Parathyroid adenoma (tissue), 2 donors: Measurements from ENCODE around the gene FAM219A.

Source experiments
- H2AFZ ChIP-seq: fragments of 300-600 bp; sonication (generic); one replicate; pipeline ENCODE4 v1.7.0; 2017; ENCODE audit warnings: antibody characterized with exemption, mild to moderate bottlenecking
- H3K27ac ChIP-seq: fragments of 300-600 bp; sonication (generic); one replicate; pipeline ENCODE4 v1.7.0; 2017
- H3K27me3 ChIP-seq: fragments of 300-600 bp; sonication (generic); one replicate; pipeline ENCODE4 v1.7.0; 2017; ENCODE audit warnings: low read length; ENCODE audit not compliant: control insufficient read depth, insufficient read depth
- H3K36me3 ChIP-seq: fragments of 300-600 bp; sonication (generic); one replicate; pipeline ENCODE4 v1.7.0; 2017; ENCODE audit warnings: low read length; ENCODE audit not compliant: control insufficient read depth, insufficient read depth
- H3K4me1 ChIP-seq: fragments of 300-600 bp; sonication (generic); one replicate; pipeline ENCODE4 v1.7.0; 2017; ENCODE audit warnings: control low read depth
- H3K4me2 ChIP-seq: fragments of 300-600 bp; sonication (generic); one replicate; pipeline ENCODE4 v1.7.0; 2017; ENCODE audit warnings: low read length
- H3K4me3 ChIP-seq: fragments of 300-600 bp; sonication (generic); one replicate; pipeline ENCODE4 v1.7.0; 2017; ENCODE audit warnings: low read depth, low read length
- H3K79me2 ChIP-seq: fragments of 300-600 bp; sonication (generic); one replicate; pipeline ENCODE4 v1.7.0; 2017; ENCODE audit warnings: control low read depth
- H3K9ac ChIP-seq: fragments of 300-600 bp; sonication (generic); one replicate; pipeline ENCODE4 v1.7.0; 2017; ENCODE audit warnings: mild to moderate bottlenecking
- H3K9me3 ChIP-seq: fragments of 300-600 bp; sonication (generic); one replicate; pipeline ENCODE4 v1.7.0; 2017; ENCODE audit warnings: low read length; ENCODE audit not compliant: control insufficient read depth
- TF ChIP-seq, protein P1 (sequence below): fragments of 300-600 bp; sonication (generic); IDR thresholded peaks from one replicate; pipeline ENCODE4 v1.7.0; 2017; ENCODE audit warnings: antibody characterized with exemption, mild to moderate bottlenecking
- donor health status: primary hyperparathyroidism.

The FAM219A gene

GRCh38 chr9:34457266-34458012, 931 bp downstream of the FAM219A start:
- no peaks in the 10 kb centered on the region for H3K27me3 ChIP-seq
- peak overlapping the region; percentile 24 for H3K27ac ChIP-seq
- H3K4me1 ChIP-seq, result no peaks in the 10 kb centered on the region
- no peaks in the 10 kb centered on the region for H3K36me3 ChIP-seq
- H3K9me3 ChIP-seq, result no peaks in the 10 kb centered on the region
- H3K79me2 ChIP-seq, result peaks cover 16% of the 10 kb centered on the region
- peak overlapping the region; percentile 72 for H2AFZ ChIP-seq
- TF ChIP-seq, protein P1, sequence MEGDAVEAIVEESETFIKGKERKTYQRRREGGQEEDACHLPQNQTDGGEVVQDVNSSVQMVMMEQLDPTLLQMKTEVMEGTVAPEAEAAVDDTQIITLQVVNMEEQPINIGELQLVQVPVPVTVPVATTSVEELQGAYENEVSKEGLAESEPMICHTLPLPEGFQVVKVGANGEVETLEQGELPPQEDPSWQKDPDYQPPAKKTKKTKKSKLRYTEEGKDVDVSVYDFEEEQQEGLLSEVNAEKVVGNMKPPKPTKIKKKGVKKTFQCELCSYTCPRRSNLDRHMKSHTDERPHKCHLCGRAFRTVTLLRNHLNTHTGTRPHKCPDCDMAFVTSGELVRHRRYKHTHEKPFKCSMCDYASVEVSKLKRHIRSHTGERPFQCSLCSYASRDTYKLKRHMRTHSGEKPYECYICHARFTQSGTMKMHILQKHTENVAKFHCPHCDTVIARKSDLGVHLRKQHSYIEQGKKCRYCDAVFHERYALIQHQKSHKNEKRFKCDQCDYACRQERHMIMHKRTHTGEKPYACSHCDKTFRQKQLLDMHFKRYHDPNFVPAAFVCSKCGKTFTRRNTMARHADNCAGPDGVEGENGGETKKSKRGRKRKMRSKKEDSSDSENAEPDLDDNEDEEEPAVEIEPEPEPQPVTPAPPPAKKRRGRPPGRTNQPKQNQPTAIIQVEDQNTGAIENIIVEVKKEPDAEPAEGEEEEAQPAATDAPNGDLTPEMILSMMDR, result no peak
- peak overlapping the region; percentile 35 for H3K9ac ChIP-seq
- H3K4me3 ChIP-seq, result peak overlapping the region; percentile 71
- peak overlapping the region; percentile 92 for H3K4me2 ChIP-seq

- Histone ChIP-seq H3K27me3 (no peaks in the 10 kb centered on the region), H3K9me3 (no peaks in the 10 kb centered on the region), H3K9ac (no peak overlapping the region), H3K4me3 (peak overlapping the region; percentile 71), H2AFZ (no peak overlapping the region), H3K4me1 (no peaks in the 10 kb centered on the region), H3K27ac (peak overlapping the region; percentile 24), H3K4me2 (peak overlapping the region; percentile 92), H3K36me3 (no peaks in the 10 kb centered on the region), H3K79me2 (peaks cover 20% of the 10 kb centered on the region)
- TF ChIP-seq, protein P1, result no peak
Measured at GRCh38 chr9:34456746-34457145, 1.6 kb downstream of the FAM219A start.

DNA sequence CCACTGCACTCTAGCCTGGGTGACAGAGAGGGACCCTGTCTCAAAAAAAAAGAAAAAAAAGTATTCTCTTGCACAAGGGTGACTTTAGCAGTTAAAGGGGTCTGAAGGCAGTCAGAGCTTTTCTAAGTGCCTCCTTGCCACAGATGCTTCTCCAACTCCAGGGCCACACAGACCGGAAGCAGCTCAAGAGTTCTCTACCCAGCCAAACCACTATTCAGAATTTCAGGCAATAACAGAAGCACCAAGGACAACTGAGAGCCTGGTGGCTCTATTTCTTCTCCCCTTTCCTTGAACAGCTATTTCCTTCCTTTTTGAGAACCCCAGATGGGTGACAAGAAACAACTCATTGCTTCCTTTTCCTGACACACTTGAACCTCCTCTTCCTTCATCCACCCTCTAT, 2.2 kb downstream of the FAM219A start:
- Histone ChIP-seq H3K9ac (no peak overlapping the region), H3K36me3 (no peaks in the 10 kb centered on the region), H2AFZ (no peak overlapping the region), H3K9me3 (no peaks in the 10 kb centered on the region), H3K4me3 (no peak overlapping the region), H3K4me2 (no peak overlapping the region), H3K27ac (no peak overlapping the region), H3K79me2 (peaks cover 20% of the 10 kb centered on the region), H3K27me3 (no peaks in the 10 kb centered on the region), H3K4me1 (no peaks in the 10 kb centered on the region)
- TF ChIP-seq, protein P1, result no peak

DNA sequence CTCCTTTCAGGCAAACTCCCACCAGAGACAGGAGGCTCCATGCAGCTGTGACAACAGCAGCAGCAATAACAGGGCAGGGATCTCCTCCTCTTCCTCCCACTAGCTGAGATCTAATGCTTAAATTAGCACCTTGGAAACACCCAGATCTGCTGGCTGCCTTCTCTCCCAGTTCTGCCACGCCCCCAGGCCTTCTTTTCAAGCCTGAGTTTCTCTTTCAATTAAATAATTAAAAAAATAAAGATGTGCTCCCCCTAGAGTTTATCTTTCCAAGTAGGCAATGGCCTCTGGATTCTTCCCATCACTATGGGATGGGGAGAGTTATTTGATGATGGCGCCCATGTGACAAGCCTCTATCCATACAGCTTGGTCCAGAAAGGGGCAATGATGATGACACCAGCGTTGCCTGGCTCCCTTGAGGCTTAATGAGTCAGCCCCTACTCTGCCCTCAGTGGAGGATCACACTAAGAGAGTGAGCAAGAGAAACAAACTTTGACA, 3.8 kb downstream of the FAM219A start:
- peaks cover 20% of the 10 kb centered on the region for H3K79me2 ChIP-seq
- no peaks in the 10 kb centered on the region for H3K27me3 ChIP-seq
- H3K9ac ChIP-seq, result no peak overlapping the region
- no peak overlapping the region for H2AFZ ChIP-seq
- no peak overlapping the region for H3K4me3 ChIP-seq
- no peak overlapping the region for H3K27ac ChIP-seq
- H3K4me2 ChIP-seq, result no peak overlapping the region
- no peaks in the 10 kb centered on the region for H3K9me3 ChIP-seq
- no peaks in the 10 kb centered on the region for H3K4me1 ChIP-seq
- TF ChIP-seq, protein P1, result no peak
- H3K36me3 ChIP-seq, result no peaks in the 10 kb centered on the region

GRCh38 chr9:34452568-34452967, 5.8 kb downstream of the FAM219A start:
- TF ChIP-seq, protein P1, result no peak
- Histone ChIP-seq H3K9ac (no peak overlapping the region), H3K4me1 (peaks cover 2% of the 10 kb centered on the region), H3K36me3 (no peaks in the 10 kb centered on the region), H2AFZ (no peak overlapping the region), H3K4me3 (no peak overlapping the region), H3K4me2 (no peak overlapping the region), H3K79me2 (peaks cover 30% of the 10 kb centered on the region), H3K9me3 (no peaks in the 10 kb centered on the region), H3K27ac (no peak overlapping the region), H3K27me3 (no peaks in the 10 kb centered on the region)
